Type B pancreatic cell (in vitro differentiated cells): Measurements from ENCODE around the gene PLCB1. TPM values are rescaled to one million over a fixed set of nuclear protein-coding genes. Genes with fewer than 3 reads are reported as not detected.

ENCODE experiments used
- DNase-seq: peaks from one replicate; pipeline ENCODE4 v3.0.0; 2021; ENCODE audit warnings: mixed read lengths; ENCODE audit not compliant: unreplicated experiment; ENCODE audit errors: extremely low spot score
- H3K27ac Mint-ChIP-seq: 2 replicates; pipeline ENCODE4 v1.8.0; 2021; ENCODE audit warnings: mild to moderate bottlenecking, mixed read lengths
- H3K27me3 Mint-ChIP-seq: 2 replicates; pipeline ENCODE4 v1.8.0; 2021; ENCODE audit warnings: mixed read lengths
- H3K36me3 Mint-ChIP-seq: 2 replicates; pipeline ENCODE4 v1.8.0; 2021; ENCODE audit warnings: mixed read lengths
- H3K4me1 Mint-ChIP-seq: one replicate; pipeline ENCODE4 v1.8.0; 2021; ENCODE audit warnings: mixed read lengths; ENCODE audit not compliant: unreplicated experiment
- H3K4me3 Mint-ChIP-seq: 2 replicates; pipeline ENCODE4 v1.8.0; 2021; ENCODE audit warnings: mild to moderate bottlenecking, mixed read lengths
- H3K9me3 Mint-ChIP-seq: 2 replicates; pipeline ENCODE4 v1.8.0; 2021; ENCODE audit warnings: mixed read lengths
- CTCF ChIP-seq: fragments of 200-600 bp; sonication (generic); conservative IDR thresholded peaks from 2 replicates; pipeline ENCODE4 v1.5.0; 2021; ENCODE audit warnings: antibody characterized with exemption, mild to moderate bottlenecking
- total RNA-seq: library from RNA; stranded (reverse); gene quantifications from 2 replicates; pipeline ENCODE4 v1.2.1, GENCODE V29; 2021; ENCODE audit warnings: low replicate concordance

Gene PLCB1
- total RNA-seq, 1 donor from 2014 or later: 17.9 TPM

- no peak for DNase-seq
- Mint-ChIP-seq H3K27ac (no peak overlapping the region), H3K4me1 (peaks cover 11% of the 10 kb centered on the region), H3K36me3 (no peaks in the 10 kb centered on the region), H3K4me3 (no peak overlapping the region), H3K27me3 (no peaks in the 10 kb centered on the region), H3K9me3 (no peaks in the 10 kb centered on the region)
- TF ChIP-seq CTCF: no peak
Measured at GRCh38 chr20:8151372-8151771, 19.3 kb downstream of the PLCB1 start.

- Mint-ChIP-seq H3K27ac (no peak overlapping the region), H3K4me1 (peaks cover 11% of the 10 kb centered on the region), H3K27me3 (no peaks in the 10 kb centered on the region), H3K4me3 (no peak overlapping the region), H3K9me3 (no peaks in the 10 kb centered on the region), H3K36me3 (no peaks in the 10 kb centered on the region)
- TF ChIP-seq CTCF: no peak
- no peak for DNase-seq
Measured at GRCh38 chr20:8152183-8152582, 20.1 kb downstream of the PLCB1 start.

GRCh38 chr20:8152847-8153246 lies 20.8 kb downstream of the PLCB1 start:
- TF ChIP-seq CTCF: no peak
- peaks cover 11% of the 10 kb centered on the region for H3K4me1 Mint-ChIP-seq
- H3K9me3 Mint-ChIP-seq: no peaks in the 10 kb centered on the region
- H3K36me3 Mint-ChIP-seq: no peaks in the 10 kb centered on the region
- DNase-seq: no peak
- no peak overlapping the region for H3K4me3 Mint-ChIP-seq
- no peaks in the 10 kb centered on the region for H3K27me3 Mint-ChIP-seq
- no peak overlapping the region for H3K27ac Mint-ChIP-seq

GRCh38 chr20:8153281-8153908 lies 21.3 kb downstream of the PLCB1 start:
- no peak overlapping the region for H3K4me3 Mint-ChIP-seq
- H3K9me3 Mint-ChIP-seq: no peaks in the 10 kb centered on the region
- H3K27ac Mint-ChIP-seq: no peak overlapping the region
- H3K27me3 Mint-ChIP-seq: no peaks in the 10 kb centered on the region
- H3K4me1 Mint-ChIP-seq: peaks cover 11% of the 10 kb centered on the region
- DNase-seq: no peak
- no peak for TF ChIP-seq CTCF
- H3K36me3 Mint-ChIP-seq: peaks cover 4% of the 10 kb centered on the region

- no peak for DNase-seq
- Mint-ChIP-seq H3K27ac (no peak overlapping the region), H3K27me3 (no peaks in the 10 kb centered on the region), H3K9me3 (no peaks in the 10 kb centered on the region), H3K36me3 (peaks cover 4% of the 10 kb centered on the region), H3K4me1 (peaks cover 11% of the 10 kb centered on the region), H3K4me3 (no peak overlapping the region)
- TF ChIP-seq CTCF: no peak
Measured at GRCh38 chr20:8154638-8155037, 22.6 kb downstream of the PLCB1 start.

GRCh38 chr20:8155229-8155628 lies 23.2 kb downstream of the PLCB1 start:
- no peak for DNase-seq
- TF ChIP-seq CTCF: no peak
- H3K9me3 Mint-ChIP-seq: peaks cover 4% of the 10 kb centered on the region
- H3K27me3 Mint-ChIP-seq: no peaks in the 10 kb centered on the region
- no peak overlapping the region for H3K4me3 Mint-ChIP-seq
- H3K27ac Mint-ChIP-seq: no peak overlapping the region
- H3K4me1 Mint-ChIP-seq: peaks cover 8% of the 10 kb centered on the region
- peaks cover 9% of the 10 kb centered on the region for H3K36me3 Mint-ChIP-seq
